ENCODE results near the gene COPB1. TPM values are rescaled to one million over a fixed set of nuclear protein-coding genes. Genes with fewer than 3 reads are reported as not detected.

COPB1 gene
- total and polyA plus RNA-seq, 9 of the 15 experiments (the other 6 are each of a cell fraction or from before 2014, with no cell fraction given): 64.7 to 188 (median 91.6) TPM

DNA sequence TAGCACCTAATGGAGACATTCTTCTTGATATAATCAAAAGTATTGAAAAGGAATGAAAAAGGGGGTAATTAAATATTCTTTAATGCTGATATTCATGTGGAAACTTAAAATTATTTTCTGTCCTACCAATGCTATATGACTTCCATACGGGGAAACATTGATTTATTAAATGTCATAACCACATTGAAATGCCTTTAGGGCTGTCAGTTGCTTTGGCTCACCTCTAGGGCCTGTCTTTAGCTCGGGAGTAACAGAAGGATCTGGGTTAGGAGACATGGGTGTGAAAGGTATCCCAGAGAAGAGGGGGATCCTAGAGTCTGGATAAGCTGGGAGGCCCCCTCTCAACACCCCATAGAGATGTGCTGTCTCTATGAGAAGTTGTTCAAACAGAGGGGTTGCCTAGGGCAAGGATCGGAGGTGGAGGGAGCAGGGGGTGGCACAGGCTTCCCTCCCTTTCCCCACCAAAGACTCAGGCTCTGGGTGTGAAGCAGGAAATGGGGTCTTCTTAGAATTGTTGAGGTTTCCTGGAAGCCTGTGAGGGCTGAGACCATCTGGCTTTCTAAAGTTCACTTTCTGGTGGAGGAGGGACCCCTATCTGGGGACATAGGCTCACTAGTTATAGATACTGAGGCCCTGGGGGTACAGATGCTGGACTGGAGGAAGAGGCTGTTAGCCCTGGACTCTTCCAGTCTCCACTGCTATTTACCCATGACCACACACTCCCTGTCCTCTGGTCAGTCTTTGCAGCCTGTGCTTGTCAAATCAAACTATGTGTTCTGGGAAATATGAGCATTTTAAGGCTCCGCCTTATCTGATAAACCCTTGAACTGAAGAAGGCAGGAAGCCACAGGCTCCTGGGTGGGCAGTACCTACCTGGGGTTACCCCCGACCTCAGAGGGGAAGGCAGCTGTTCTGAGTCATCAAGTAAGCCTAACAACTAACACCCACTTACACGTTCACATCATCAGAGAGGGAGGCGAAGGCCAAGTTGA, 84.8 kb downstream of the COPB1 start (continued):
- TF ChIP-seq, protein P1, sequence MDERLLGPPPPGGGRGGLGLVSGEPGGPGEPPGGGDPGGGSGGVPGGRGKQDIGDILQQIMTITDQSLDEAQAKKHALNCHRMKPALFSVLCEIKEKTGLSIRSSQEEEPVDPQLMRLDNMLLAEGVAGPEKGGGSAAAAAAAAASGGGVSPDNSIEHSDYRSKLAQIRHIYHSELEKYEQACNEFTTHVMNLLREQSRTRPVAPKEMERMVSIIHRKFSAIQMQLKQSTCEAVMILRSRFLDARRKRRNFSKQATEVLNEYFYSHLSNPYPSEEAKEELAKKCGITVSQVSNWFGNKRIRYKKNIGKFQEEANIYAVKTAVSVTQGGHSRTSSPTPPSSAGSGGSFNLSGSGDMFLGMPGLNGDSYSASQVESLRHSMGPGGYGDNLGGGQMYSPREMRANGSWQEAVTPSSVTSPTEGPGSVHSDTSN (CRISPR knock-in tag; IDR thresholded peaks at IDR 0.05; ENCODE audit: low read depth): no peak
- TF ChIP-seq, protein P1 (tag; conservative IDR thresholded peaks at IDR 0.05; ENCODE audit: low read depth): peak; percentile 53
- TF ChIP-seq KDM1A (IDR thresholded peaks at IDR 0.05) (peak in 1 of 2 experiments; percentile 41; a peak in 1 of 4 replicates), SMARCA4 (IDR thresholded peaks at IDR 0.05) (no peak), CBFA2T3 (IDR thresholded peaks at IDR 0.05) (peak; percentile 72), SRF (CRISPR knock-in tag; IDR thresholded peaks at IDR 0.05) (no peak), ZNF212 (CRISPR knock-in tag; IDR thresholded peaks at IDR 0.05) (no peak), EGR1 (conservative IDR thresholded peaks at IDR 0.05) (peak; percentile 44), ZNF134 (CRISPR knock-in tag; conservative IDR thresholded peaks at IDR 0.05) (no peak), HDAC1 (IDR thresholded peaks at IDR 0.05) (peak in 1 of 2 experiments; percentile 56; a peak in 1 of 4 replicates), ZNF408 (CRISPR knock-in tag; IDR thresholded peaks at IDR 0.05; ENCODE audit: low read depth) (no peak)
- TF ChIP-seq, protein P2, sequence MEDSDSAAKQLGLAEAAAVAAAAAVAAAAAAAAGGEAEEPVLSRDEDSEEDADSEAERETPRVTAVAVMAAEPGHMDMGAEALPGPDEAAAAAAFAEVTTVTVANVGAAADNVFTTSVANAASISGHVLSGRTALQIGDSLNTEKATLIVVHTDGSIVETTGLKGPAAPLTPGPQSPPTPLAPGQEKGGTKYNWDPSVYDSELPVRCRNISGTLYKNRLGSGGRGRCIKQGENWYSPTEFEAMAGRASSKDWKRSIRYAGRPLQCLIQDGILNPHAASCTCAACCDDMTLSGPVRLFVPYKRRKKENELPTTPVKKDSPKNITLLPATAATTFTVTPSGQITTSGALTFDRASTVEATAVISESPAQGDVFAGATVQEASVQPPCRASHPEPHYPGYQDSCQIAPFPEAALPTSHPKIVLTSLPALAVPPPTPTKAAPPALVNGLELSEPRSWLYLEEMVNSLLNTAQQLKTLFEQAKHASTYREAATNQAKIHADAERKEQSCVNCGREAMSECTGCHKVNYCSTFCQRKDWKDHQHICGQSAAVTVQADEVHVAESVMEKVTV (CRISPR knock-in tag; IDR thresholded peaks at IDR 0.05): no peak
- TF ChIP-seq, protein P3, sequence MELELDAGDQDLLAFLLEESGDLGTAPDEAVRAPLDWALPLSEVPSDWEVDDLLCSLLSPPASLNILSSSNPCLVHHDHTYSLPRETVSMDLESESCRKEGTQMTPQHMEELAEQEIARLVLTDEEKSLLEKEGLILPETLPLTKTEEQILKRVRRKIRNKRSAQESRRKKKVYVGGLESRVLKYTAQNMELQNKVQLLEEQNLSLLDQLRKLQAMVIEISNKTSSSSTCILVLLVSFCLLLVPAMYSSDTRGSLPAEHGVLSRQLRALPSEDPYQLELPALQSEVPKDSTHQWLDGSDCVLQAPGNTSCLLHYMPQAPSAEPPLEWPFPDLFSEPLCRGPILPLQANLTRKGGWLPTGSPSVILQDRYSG (tag; conservative IDR thresholded peaks at IDR 0.05; ENCODE audit: low read depth): no peak
- TF ChIP-seq, protein P4, sequence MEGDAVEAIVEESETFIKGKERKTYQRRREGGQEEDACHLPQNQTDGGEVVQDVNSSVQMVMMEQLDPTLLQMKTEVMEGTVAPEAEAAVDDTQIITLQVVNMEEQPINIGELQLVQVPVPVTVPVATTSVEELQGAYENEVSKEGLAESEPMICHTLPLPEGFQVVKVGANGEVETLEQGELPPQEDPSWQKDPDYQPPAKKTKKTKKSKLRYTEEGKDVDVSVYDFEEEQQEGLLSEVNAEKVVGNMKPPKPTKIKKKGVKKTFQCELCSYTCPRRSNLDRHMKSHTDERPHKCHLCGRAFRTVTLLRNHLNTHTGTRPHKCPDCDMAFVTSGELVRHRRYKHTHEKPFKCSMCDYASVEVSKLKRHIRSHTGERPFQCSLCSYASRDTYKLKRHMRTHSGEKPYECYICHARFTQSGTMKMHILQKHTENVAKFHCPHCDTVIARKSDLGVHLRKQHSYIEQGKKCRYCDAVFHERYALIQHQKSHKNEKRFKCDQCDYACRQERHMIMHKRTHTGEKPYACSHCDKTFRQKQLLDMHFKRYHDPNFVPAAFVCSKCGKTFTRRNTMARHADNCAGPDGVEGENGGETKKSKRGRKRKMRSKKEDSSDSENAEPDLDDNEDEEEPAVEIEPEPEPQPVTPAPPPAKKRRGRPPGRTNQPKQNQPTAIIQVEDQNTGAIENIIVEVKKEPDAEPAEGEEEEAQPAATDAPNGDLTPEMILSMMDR (IDR thresholded peaks at IDR 0.05 in 2 of 3, conservative IDR thresholded peaks at IDR 0.05 in 1 of 3; ENCODE audit: insufficient read depth in 2 of 3, low read depth in 1 of 3, low read length in 3 of 3): 0 out of 6 replicates have a peak, but pooled peaks of 1 of the 3 experiments have one; percentile 30
- TF ChIP-seq, protein P5, sequence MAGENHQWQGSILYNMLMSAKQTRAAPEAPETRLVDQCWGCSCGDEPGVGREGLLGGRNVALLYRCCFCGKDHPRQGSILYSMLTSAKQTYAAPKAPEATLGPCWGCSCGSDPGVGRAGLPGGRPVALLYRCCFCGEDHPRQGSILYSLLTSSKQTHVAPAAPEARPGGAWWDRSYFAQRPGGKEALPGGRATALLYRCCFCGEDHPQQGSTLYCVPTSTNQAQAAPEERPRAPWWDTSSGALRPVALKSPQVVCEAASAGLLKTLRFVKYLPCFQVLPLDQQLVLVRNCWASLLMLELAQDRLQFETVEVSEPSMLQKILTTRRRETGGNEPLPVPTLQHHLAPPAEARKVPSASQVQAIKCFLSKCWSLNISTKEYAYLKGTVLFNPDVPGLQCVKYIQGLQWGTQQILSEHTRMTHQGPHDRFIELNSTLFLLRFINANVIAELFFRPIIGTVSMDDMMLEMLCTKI (IDR thresholded peaks at IDR 0.05; ENCODE audit: partially characterized antibody): no peak
- TF ChIP-seq, protein P6, sequence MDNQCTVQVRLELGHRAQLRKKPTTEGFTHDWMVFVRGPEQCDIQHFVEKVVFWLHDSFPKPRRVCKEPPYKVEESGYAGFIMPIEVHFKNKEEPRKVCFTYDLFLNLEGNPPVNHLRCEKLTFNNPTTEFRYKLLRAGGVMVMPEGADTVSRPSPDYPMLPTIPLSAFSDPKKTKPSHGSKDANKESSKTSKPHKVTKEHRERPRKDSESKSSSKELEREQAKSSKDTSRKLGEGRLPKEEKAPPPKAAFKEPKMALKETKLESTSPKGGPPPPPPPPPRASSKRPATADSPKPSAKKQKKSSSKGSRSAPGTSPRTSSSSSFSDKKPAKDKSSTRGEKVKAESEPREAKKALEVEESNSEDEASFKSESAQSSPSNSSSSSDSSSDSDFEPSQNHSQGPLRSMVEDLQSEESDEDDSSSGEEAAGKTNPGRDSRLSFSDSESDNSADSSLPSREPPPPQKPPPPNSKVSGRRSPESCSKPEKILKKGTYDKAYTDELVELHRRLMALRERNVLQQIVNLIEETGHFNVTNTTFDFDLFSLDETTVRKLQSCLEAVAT (IDR thresholded peaks at IDR 0.05): no peak

Measured in K562 (cell line).